ENCODE results near the gene RALBP1. TPM values are rescaled to one million over a fixed set of nuclear protein-coding genes. Genes with fewer than 3 reads are reported as not detected.

RALBP1 gene
- total and polyA plus RNA-seq, 12 donors: 22.5 to 59.9 (median 44.8) TPM

DNA sequence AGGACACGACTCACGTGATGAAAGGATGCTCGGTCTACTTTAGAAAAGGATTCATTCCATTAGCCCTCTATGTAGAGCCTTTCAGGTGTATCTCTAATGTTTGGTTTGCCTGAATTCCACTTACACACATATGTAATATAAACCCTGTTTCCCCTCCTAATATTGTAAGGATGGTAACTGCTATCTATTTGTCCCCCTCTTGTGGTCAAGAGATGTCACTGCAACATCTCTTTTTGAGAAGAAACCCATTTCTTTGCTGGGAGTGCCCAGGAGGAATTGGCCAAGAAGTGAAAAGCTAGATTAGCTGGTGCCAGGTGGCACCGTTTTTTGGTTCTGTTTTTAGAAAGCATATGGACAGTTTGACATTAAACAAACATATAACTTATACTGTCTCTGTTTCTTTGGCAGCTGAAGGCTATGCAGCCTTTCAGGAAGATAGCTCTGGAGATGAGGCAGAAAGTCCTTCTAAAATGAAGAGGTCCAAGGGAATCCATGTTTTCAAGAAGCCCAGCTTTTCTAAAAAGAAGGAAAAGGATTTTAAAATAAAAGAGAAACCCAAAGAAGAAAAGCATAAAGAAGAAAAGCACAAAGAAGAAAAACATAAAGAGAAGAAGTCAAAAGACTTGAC is 41.2 kb downstream of the RALBP1 start:
- TF ChIP-seq POLR2A (IDR thresholded peaks at IDR 0.05): no peak
- TF ChIP-seq, protein P1, sequence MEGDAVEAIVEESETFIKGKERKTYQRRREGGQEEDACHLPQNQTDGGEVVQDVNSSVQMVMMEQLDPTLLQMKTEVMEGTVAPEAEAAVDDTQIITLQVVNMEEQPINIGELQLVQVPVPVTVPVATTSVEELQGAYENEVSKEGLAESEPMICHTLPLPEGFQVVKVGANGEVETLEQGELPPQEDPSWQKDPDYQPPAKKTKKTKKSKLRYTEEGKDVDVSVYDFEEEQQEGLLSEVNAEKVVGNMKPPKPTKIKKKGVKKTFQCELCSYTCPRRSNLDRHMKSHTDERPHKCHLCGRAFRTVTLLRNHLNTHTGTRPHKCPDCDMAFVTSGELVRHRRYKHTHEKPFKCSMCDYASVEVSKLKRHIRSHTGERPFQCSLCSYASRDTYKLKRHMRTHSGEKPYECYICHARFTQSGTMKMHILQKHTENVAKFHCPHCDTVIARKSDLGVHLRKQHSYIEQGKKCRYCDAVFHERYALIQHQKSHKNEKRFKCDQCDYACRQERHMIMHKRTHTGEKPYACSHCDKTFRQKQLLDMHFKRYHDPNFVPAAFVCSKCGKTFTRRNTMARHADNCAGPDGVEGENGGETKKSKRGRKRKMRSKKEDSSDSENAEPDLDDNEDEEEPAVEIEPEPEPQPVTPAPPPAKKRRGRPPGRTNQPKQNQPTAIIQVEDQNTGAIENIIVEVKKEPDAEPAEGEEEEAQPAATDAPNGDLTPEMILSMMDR (IDR thresholded peaks at IDR 0.05): peak; percentile 72 to 84 (median 78)
- Histone ChIP-seq H3K4me3 (no peak overlapping the region), H3K27ac (no peak overlapping the region), H3K4me1 (replicated peaks in 1 of 2) (peaks cover 10 to 12% of the 10 kb centered on the region in 2 donors), H3K9me3 (replicated peaks in 1 of 3) (no peaks in the 10 kb centered on the region), H3K27me3 (no peaks in the 10 kb centered on the region), H3K36me3 (replicated peaks in 1 of 2) (peaks cover 0 to 13% of the 10 kb centered on the region in 2 donors)
- 67 to 76% (median 73%) methylated on average over 4 of the region's 4 CpGs for WGBS, 4 donors
- intact Hi-C loops (cut with DNase I): loop anchor here in 1 of 2 donors (10.0 kb wide), 1 partner anchor 442 kb away; no protein-coding TSS in a partner anchor
- DNase-seq: peak in 1 of 7 donors; percentile 18

DNA sequence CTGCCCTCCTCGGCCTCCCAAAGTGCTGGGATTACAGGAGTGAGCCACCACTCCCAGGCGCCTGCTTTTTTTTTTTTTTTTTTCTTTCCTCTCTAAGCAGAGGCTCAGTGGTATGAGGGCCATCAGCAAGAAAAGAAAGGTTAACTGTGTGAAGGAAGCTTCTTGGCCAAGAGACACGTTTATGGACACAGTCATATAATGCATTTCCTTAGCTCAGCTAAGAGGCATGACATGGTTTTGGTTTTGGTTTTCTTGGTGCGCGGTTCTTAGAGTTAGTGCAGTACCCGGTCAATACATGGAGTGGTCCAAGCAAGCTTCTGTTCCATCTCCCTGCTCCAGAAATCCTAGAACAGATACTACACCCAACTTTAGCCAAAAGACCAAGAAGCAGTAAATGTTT is 42.6 kb downstream of the RALBP1 start:
- Histone ChIP-seq H3K9me3 (replicated peaks in 1 of 3) (no peaks in the 10 kb centered on the region), H3K27ac (no peak overlapping the region), H3K4me1 (replicated peaks in 1 of 2) (peaks cover 10 to 12% of the 10 kb centered on the region in 2 donors), H3K4me3 (no peak overlapping the region), H3K36me3 (replicated peaks in 1 of 2) (peaks cover 0 to 19% of the 10 kb centered on the region in 2 donors), H3K27me3 (no peaks in the 10 kb centered on the region)
- TF ChIP-seq, protein P1 (IDR thresholded peaks at IDR 0.05): no peak
- no peak for TF ChIP-seq POLR2A (IDR thresholded peaks at IDR 0.05)
- WGBS, 4 donors: 77 to 84% (median 80%) methylated on average over 6 of the region's 6 CpGs
- no peak for DNase-seq
- intact Hi-C loops (cut with DNase I): loop anchor here in 1 of 2 donors (10.0 kb wide), 1 partner anchor 443 kb away; no protein-coding TSS in a partner anchor

DNA sequence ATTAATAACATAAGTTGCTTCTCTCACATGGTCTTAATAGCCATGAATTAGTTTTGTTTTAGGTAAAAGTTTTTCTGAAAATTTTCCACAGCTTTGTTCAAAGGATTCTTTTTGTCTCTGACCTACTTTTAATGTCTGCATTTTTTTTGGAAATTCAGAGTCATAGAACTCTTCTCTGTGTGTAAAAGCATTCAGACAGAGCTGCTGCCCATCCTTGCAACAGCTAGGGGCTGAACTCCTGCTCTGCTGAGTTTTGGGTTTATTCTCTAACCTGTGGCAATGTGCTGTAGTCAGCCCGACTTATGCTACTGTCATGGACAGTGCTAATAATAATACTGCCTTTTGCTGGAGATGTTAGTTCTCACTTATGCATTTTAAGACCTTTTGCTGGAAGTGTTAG is 44.1 kb downstream of the RALBP1 start:
- DNase-seq: peak in 3 of 7 donors; percentile 26 to 37 (median 27)
- 13 to 49% (median 29%) methylated on average over 1 of the region's 1 CpG for WGBS, 4 donors
- peak overlapping the region in 1 of 5 donors; percentile 21 for H3K27ac ChIP-seq
- intact Hi-C loops (cut with DNase I): loop anchor here in 1 of 2 donors (10.0 kb wide), 1 partner anchor 445 kb away; no protein-coding TSS in a partner anchor
- TF ChIP-seq POLR2A (IDR thresholded peaks at IDR 0.05): peak in 1 of 2 donors; percentile 46
- TF ChIP-seq, protein P1 (IDR thresholded peaks at IDR 0.05): no peak
- H3K36me3 ChIP-seq (replicated peaks in 1 of 2): peaks cover 0 to 11% of the 10 kb centered on the region in 2 donors
- H3K9me3 ChIP-seq (replicated peaks in 1 of 3): no peaks in the 10 kb centered on the region
- peaks cover 10 to 12% of the 10 kb centered on the region in 2 donors for H3K4me1 ChIP-seq (replicated peaks in 1 of 2)
- H3K4me3 ChIP-seq: no peak overlapping the region
- H3K27me3 ChIP-seq: no peaks in the 10 kb centered on the region

DNA sequence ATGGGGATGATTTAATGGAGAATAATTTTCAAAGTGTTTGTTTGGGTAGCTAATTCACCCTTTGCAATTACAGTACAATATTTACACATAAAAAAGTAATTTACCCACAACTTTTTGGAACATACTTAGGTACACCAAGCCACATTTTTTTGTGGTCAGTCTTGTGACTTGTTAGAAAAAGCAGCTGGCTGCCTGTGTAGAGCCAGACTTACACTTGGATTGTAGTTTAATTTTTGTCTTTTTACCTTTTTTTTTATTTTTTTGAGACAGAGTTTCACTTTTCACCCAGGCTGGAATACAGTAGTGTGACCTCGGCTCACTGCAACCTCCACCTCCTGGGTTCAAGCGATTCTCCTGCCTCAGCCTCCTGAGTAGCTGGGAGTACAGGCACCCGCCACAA is 45.4 kb downstream of the RALBP1 start:
- 89 to 95% (median 92%) methylated on average over 3 of the region's 3 CpGs for WGBS, 4 donors
- peaks cover 10 to 12% of the 10 kb centered on the region in 2 donors for H3K4me1 ChIP-seq (replicated peaks in 1 of 2)
- H3K9me3 ChIP-seq (replicated peaks in 1 of 3): no peaks in the 10 kb centered on the region
- no peak overlapping the region for H3K27ac ChIP-seq
- H3K4me3 ChIP-seq: no peak overlapping the region
- TF ChIP-seq, protein P1 (IDR thresholded peaks at IDR 0.05): no peak
- TF ChIP-seq POLR2A (IDR thresholded peaks at IDR 0.05): no peak
- H3K27me3 ChIP-seq: no peaks in the 10 kb centered on the region
- DNase-seq: no peak
- intact Hi-C loops (cut with DNase I): no loop called here
- H3K36me3 ChIP-seq (replicated peaks in 1 of 2): peaks cover 0 to 16% of the 10 kb centered on the region in 2 donors

Measured in adrenal gland (tissue), 12 donors.